Astrocyte of the cerebellum (primary cell): ENCODE results near the gene ANGPTL8.

Experiments used
- DNase-seq: peaks from one replicate; pipeline ENCODE4 v3.0.0-alpha.2; 2011; ENCODE audit warnings: low read depth
- H3K4me3 ChIP-seq: 2 replicates; pipeline ENCODE4 v1.5.1; 2011; ENCODE audit warnings: mild to moderate bottlenecking, low read depth, low read length, moderate library complexity
- CTCF ChIP-seq: IDR thresholded peaks from 2 replicates; pipeline ENCODE4 v1.5.1; 2012; ENCODE audit warnings: low read length, low read depth, moderate library complexity, mild to moderate bottlenecking; ENCODE audit errors: missing control alignments
- in situ Hi-C: cut with HindIII; loops from 2 replicates; pipeline ENCODE4 v1.10.0; 2017; ENCODE audit warnings: low sequenced_read_pairs

The ANGPTL8 gene, protein sequence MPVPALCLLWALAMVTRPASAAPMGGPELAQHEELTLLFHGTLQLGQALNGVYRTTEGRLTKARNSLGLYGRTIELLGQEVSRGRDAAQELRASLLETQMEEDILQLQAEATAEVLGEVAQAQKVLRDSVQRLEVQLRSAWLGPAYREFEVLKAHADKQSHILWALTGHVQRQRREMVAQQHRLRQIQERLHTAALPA

GRCh38 chr19:11239377-11240000, at the start of gene ANGPTL8:
ANGPTL8 (plus strand) TSS chr19:11239619; CDS start chr19:11239638, 19 bp downstream.
- TF ChIP-seq CTCF = no peak
- DNase-seq = no peak
- H3K4me3 ChIP-seq = no peak within 1 kb of the TSS
- in situ Hi-C loops = no loop called here

GRCh38 chr19:11190501-11190900, 48.9 kb upstream of the ANGPTL8 start:
- in situ Hi-C loops = no loop called here
- DNase-seq = no peak
- H3K4me3 ChIP-seq = no peak overlapping the region
- TF ChIP-seq CTCF = no peak

- no peak overlapping the region for H3K4me3 ChIP-seq
- DNase-seq = no peak
- TF ChIP-seq CTCF = no peak
- in situ Hi-C loops = no loop called here
Observed at GRCh38 chr19:11191273-11191755, 48.1 kb upstream of the ANGPTL8 start.

DNA sequence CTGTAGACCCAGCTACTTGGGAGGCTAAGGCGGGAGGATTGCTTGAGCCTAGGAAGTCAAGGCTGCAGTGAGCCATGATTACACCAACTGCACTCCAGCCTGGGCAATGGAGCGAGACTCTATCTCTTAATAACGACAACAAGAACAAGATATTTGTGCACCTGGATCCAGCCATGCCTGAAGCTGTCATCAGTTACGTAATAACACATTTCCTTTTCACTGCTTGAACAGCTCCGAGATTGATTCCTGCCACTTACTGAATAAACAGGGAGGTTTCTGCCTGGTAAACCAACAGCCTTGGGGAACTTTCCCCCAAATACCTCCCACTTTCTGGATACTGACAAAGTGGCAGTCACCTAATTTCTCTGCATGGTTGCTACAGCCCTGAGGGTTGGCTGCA, 47.5 kb upstream of the ANGPTL8 start:
- no peak for TF ChIP-seq CTCF
- in situ Hi-C loops = no loop called here
- no peak for DNase-seq
- no peak overlapping the region for H3K4me3 ChIP-seq

DNA sequence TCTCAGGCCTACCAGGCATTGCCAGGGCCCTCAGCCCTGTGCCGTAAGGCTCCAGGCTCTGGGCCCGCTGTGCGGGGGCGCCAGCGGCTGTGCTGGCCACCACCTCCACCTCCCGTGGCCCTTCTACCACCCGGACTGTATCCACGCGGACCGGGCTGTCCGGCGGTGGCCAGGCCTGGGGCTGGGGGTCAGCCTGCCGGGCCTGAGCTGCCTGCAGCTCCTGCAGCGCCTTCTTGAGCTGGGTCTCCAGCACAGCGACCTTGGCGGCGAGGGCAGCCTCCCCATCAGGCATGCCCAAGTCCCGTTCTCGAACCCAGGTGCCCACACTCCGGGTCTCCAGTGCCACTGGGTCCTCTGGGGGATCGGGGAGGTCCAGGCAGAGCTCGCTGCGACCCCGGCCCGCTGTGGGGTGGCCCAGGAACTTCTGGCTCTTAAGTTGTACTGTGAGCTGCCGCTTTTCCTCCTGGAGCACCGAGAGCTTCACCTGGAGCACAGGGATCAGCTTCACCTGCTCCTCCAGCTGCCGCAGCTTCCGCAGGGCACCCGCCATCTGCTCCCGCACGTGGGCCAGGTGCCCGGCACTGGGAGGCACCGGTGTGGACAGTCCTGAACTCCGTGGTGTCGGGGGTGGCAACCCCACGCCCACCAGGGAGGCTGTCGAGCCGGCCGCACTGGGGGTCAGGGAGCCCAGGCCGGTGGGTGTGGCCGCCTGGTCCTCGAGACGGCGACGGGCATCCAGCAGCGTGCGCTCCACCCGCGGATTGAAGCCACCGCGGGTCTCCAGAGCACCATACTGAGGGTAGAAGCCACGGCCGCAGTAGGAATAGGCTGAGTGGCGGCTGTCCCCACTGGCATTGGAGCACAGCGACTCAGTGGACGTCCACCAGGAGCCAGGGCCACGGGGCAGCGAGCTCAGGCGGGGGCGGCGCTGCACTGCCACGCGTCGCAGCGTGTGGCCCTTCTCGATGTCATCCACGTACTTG, 46.2 kb upstream of the ANGPTL8 start:
- H3K4me3 ChIP-seq = no peak overlapping the region
- in situ Hi-C loops = no loop called here
- no peak for TF ChIP-seq CTCF
- DNase-seq = no peak

- DNase-seq = no peak
- H3K4me3 ChIP-seq = no peak overlapping the region
- no peak for TF ChIP-seq CTCF
- in situ Hi-C loops = no loop called here
Observed at GRCh38 chr19:11194173-11194572, 45.2 kb upstream of the ANGPTL8 start.
